ENCODE measurements around the gene DENND2A.

- TF ChIP-seq CTCF (IDR thresholded peaks at IDR 0.05) (no peak), POLR2AphosphoS5 (IDR thresholded peaks at IDR 0.05) (no peak)
Measured at GRCh38 chr7:140591180-140591902, 49.3 kb downstream of the DENND2A start.
